Measurements from ENCODE around the gene CSNK1D. TPM values are rescaled to one million over a fixed set of nuclear protein-coding genes. Genes with fewer than 3 reads are reported as not detected.

Gene CSNK1D
- total RNA-seq, 4 donors from 2014 or later = 24.6 to 102 (median 57.1) TPM

DNA sequence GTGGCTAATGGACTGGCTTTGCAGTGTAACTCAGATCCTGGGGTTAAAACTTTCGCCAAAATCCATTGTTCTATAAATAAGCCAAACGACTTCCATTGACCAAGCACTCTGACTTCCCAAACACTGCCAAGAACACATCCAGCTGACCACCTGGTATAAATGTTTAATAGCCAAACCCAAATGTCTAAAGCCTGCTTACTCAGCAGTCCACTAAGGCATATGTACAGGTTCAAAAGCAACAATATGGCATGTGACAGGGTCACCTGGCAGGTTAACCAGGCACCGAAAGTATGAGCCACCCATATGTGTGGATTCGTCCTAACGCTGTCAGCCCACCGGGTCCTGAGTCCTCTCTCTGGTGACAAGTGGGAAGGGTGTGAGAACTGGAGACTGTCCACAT is 2.1 kb downstream of the CSNK1D start:
- 65 to 73% methylated on average over 2 to 6 of the region's 6 CpGs for WGBS, 2 donors
- no peaks in the 10 kb centered on the region for H3K9me3 ChIP-seq
- TF ChIP-seq, protein P1, sequence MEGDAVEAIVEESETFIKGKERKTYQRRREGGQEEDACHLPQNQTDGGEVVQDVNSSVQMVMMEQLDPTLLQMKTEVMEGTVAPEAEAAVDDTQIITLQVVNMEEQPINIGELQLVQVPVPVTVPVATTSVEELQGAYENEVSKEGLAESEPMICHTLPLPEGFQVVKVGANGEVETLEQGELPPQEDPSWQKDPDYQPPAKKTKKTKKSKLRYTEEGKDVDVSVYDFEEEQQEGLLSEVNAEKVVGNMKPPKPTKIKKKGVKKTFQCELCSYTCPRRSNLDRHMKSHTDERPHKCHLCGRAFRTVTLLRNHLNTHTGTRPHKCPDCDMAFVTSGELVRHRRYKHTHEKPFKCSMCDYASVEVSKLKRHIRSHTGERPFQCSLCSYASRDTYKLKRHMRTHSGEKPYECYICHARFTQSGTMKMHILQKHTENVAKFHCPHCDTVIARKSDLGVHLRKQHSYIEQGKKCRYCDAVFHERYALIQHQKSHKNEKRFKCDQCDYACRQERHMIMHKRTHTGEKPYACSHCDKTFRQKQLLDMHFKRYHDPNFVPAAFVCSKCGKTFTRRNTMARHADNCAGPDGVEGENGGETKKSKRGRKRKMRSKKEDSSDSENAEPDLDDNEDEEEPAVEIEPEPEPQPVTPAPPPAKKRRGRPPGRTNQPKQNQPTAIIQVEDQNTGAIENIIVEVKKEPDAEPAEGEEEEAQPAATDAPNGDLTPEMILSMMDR (IDR thresholded peaks at IDR 0.05) = no peak
- TF ChIP-seq POLR2A (IDR thresholded peaks at IDR 0.05) = no peak
- H3K4me1 ChIP-seq = peaks cover 44 to 81% (median 64%) of the 10 kb centered on the region in 3 donors
- intact Hi-C loops (cut with DNase I) = no loop called here
- peaks cover 0 to 44% (median 0%) of the 10 kb centered on the region in 3 donors for H3K36me3 ChIP-seq
- peak overlapping the region in 2 of 4 donors; percentile 1 to 96 for H3K4me3 ChIP-seq
- H3K27me3 ChIP-seq = no peaks in the 10 kb centered on the region
- DNase-seq = no peak
- H3K27ac ChIP-seq = peak overlapping the region in 3 of 4 donors; percentile 41 to 100 (median 100)

DNA sequence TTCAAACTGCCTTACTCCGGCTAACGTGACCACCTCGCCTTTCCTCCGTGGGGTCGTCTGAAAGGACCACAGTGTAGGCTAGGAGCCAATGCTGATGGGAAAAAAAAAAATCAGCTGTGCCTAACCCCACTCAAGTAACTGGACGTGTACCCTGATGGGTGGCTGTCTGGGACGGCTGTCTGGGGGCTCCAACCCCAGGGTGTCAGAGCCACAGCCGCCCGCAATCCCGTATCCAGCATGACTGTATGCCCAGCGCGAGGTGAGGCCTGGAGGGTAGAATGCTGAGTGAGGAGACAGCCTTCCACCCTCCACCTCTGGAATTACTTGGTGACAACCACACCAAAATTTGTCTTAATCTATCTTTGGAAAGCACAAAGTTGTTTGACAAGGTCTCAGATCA is 2.8 kb downstream of the CSNK1D start:
- DNase-seq = no peak
- Histone ChIP-seq H3K4me3 (no peak overlapping the region), H3K9me3 (no peaks in the 10 kb centered on the region), H3K27me3 (no peaks in the 10 kb centered on the region), H3K27ac (peak overlapping the region in 3 of 4 donors; percentile 41 to 100 (median 100)), H3K4me1 (peaks cover 44 to 89% (median 65%) of the 10 kb centered on the region in 3 donors), H3K36me3 (peaks cover 0 to 51% (median 6%) of the 10 kb centered on the region in 3 donors)
- TF ChIP-seq, protein P1 (IDR thresholded peaks at IDR 0.05) = no peak
- TF ChIP-seq POLR2A (IDR thresholded peaks at IDR 0.05) = no peak
- WGBS, 2 donors = 85 to 91% methylated on average over 9 to 12 of the region's 12 CpGs
- intact Hi-C loops (cut with DNase I) = no loop called here

DNA sequence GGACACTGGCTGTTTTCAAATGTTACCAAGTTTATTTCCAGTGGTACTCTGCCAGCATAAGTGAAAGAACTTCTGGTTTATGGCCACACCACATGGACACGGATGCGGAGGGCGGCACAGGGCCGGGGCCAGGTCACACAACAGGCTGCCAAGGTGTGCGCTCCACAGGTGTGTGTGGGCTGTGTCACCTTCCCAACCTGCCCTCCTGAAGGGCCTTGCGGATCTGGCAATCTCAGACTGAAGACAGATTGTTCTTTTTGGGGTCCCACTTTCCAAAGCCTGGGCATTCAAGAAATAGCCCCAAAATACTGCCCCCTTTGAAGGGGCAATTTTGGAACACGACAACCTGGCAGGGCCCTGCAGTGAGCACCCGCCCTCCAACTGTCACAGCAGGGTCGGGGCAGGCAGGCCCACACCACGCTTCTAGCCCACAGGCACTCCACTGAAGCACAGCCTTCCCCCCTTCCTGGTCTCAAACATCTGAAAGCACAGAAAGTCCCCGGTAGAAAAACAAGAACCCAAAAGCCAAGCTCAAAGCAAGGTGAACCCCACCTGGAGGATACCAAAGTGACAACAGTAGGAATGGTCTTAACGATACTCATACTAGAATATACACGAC is 3.5 kb downstream of the CSNK1D start:
- H3K4me1 ChIP-seq = peaks cover 44 to 85% (median 65%) of the 10 kb centered on the region in 3 donors
- peak overlapping the region in 3 of 4 donors; percentile 45 to 100 (median 89) for H3K27ac ChIP-seq
- no peaks in the 10 kb centered on the region for H3K27me3 ChIP-seq
- no peak overlapping the region for H3K4me3 ChIP-seq
- peaks cover 7 to 58% (median 13%) of the 10 kb centered on the region in 3 donors for H3K36me3 ChIP-seq
- 73 to 87% methylated on average over 7 of the region's 13 CpGs for WGBS, 2 donors
- no peaks in the 10 kb centered on the region for H3K9me3 ChIP-seq
- intact Hi-C loops (cut with DNase I) = no loop called here
- TF ChIP-seq POLR2A (IDR thresholded peaks at IDR 0.05) = no peak
- TF ChIP-seq, protein P1 (IDR thresholded peaks at IDR 0.05) = no peak
- no peak for DNase-seq

- no peak overlapping the region for H3K4me3 ChIP-seq
- H3K36me3 ChIP-seq = peaks cover 13 to 64% (median 20%) of the 10 kb centered on the region in 3 donors
- no peaks in the 10 kb centered on the region for H3K27me3 ChIP-seq
- WGBS, 2 donors = 66 to 75% methylated on average over 7 of the region's 10 CpGs
- intact Hi-C loops (cut with DNase I) = no loop called here
- DNase-seq = no peak
- H3K9me3 ChIP-seq = no peaks in the 10 kb centered on the region
- H3K27ac ChIP-seq = peak overlapping the region in 3 of 4 donors; percentile 45 to 100 (median 89)
- TF ChIP-seq, protein P1 (IDR thresholded peaks at IDR 0.05) = no peak
- no peak for TF ChIP-seq POLR2A (IDR thresholded peaks at IDR 0.05)
- peaks cover 44 to 81% (median 59%) of the 10 kb centered on the region in 3 donors for H3K4me1 ChIP-seq
These were observed 4.2 kb downstream of the CSNK1D start for GRCh38 chr17:82269138-82269881.
